ENCODE measurements around the gene HGFAC.

DNA sequence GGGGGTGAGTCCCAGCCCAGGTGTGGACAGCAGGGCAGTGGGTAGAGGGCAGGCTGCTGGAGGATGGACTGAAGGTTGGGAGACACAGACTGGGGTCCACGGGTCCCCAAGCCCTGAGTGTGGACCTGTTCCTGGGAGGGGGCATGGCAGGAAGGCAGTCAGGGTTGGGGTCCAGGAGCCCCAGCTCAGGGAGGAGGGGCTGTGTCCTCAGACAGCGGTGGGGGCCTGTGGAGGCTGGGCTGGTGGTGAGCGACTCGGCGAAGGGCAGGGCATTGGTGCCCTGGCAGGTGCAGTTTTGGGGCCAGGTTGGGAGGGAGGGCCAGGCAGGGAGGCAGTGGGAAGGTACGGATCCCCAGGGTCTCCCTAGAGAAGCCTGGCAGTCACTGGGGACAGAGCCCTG is 55.3 kb downstream of the HGFAC start:
- TF ChIP-seq EZH2 (IDR thresholded peaks at IDR 0.05; ENCODE audit: borderline replicate concordance, insufficient read depth, low read length, poor library complexity, severe bottlenecking) (no peak), POLR2AphosphoS5 (IDR thresholded peaks at IDR 0.05) (no peak), TAF1 (IDR thresholded peaks at IDR 0.05; ENCODE audit: low read depth) (no peak), SMC3 (conservative IDR thresholded peaks at IDR 0.05; ENCODE audit: poor library complexity) (no peak), RAD21 (conservative IDR thresholded peaks at IDR 0.05) (no peak), EP300 (conservative IDR thresholded peaks at IDR 0.05; ENCODE audit: poor library complexity, severe bottlenecking) (no peak), MXI1 (conservative IDR thresholded peaks at IDR 0.05; ENCODE audit: poor library complexity, severe bottlenecking) (no peak)
- TF ChIP-seq, protein P1, sequence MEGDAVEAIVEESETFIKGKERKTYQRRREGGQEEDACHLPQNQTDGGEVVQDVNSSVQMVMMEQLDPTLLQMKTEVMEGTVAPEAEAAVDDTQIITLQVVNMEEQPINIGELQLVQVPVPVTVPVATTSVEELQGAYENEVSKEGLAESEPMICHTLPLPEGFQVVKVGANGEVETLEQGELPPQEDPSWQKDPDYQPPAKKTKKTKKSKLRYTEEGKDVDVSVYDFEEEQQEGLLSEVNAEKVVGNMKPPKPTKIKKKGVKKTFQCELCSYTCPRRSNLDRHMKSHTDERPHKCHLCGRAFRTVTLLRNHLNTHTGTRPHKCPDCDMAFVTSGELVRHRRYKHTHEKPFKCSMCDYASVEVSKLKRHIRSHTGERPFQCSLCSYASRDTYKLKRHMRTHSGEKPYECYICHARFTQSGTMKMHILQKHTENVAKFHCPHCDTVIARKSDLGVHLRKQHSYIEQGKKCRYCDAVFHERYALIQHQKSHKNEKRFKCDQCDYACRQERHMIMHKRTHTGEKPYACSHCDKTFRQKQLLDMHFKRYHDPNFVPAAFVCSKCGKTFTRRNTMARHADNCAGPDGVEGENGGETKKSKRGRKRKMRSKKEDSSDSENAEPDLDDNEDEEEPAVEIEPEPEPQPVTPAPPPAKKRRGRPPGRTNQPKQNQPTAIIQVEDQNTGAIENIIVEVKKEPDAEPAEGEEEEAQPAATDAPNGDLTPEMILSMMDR (IDR thresholded peaks at IDR 0.05; ENCODE audit: poor library complexity, severe bottlenecking) = no peak
- TF ChIP-seq, protein P2, sequence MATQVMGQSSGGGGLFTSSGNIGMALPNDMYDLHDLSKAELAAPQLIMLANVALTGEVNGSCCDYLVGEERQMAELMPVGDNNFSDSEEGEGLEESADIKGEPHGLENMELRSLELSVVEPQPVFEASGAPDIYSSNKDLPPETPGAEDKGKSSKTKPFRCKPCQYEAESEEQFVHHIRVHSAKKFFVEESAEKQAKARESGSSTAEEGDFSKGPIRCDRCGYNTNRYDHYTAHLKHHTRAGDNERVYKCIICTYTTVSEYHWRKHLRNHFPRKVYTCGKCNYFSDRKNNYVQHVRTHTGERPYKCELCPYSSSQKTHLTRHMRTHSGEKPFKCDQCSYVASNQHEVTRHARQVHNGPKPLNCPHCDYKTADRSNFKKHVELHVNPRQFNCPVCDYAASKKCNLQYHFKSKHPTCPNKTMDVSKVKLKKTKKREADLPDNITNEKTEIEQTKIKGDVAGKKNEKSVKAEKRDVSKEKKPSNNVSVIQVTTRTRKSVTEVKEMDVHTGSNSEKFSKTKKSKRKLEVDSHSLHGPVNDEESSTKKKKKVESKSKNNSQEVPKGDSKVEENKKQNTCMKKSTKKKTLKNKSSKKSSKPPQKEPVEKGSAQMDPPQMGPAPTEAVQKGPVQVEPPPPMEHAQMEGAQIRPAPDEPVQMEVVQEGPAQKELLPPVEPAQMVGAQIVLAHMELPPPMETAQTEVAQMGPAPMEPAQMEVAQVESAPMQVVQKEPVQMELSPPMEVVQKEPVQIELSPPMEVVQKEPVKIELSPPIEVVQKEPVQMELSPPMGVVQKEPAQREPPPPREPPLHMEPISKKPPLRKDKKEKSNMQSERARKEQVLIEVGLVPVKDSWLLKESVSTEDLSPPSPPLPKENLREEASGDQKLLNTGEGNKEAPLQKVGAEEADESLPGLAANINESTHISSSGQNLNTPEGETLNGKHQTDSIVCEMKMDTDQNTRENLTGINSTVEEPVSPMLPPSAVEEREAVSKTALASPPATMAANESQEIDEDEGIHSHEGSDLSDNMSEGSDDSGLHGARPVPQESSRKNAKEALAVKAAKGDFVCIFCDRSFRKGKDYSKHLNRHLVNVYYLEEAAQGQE (IDR thresholded peaks at IDR 0.05; ENCODE audit: borderline replicate concordance) = no peak

Data from neural cell (in vitro differentiated cells).